HuH-7 (cell line): ENCODE measurements around the gene CSF3R.
"Not testable (repeated sequence)": the region's sequence is repeated elsewhere in the genome, so short reads cannot be mapped to it uniquely, and the experiment has no call there.

Experiments used
- DNase-seq: peaks from one replicate; pipeline ENCODE4 v3.0.0; 2011; ENCODE audit warnings: low spot score

Gene CSF3R

DNA sequence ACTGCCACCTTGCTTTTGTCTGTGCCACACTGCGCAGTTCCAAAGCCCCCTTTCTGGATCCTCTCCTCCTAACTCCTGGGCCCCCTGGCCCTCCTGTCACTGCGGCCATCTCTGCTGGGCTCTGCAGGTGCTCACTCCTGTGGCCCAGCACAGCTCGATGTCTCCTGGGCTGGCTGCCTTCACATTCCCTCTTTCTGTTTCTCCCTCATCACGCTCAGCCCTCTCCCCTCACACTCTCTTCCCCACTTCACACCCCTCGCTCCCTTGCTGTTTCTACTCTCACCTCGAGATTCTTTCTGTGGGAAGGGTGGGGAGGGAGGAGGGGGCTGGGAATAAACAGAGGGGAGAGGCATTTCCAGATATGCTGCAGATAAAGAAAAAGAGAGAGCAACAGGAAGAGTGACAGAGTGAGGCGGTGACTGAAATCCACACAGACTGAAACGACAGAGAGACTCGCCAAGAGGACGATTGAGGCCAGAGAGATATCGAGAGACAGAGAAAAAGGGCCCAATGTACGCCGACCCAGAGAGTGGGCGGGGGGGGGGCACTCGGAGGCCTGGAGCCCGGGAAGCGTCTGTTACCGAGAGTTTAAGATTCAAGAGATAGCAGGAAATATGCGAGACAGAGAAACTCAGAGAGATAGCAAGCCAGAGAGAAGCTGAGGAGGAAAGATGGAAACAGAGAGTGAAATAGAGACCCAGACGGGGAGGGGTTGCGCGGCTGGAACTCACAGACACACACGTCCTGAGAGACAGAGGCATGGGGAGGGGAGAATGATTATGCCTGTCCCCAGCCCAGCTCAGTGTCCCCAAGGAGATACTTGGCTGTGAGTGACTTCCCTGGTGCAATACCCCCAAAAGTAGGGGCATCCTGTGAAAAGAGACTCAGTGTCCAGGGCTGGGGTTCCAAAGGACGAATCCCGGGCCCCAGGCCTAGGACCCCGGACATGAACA is 666 bp downstream of the CSF3R start:
- DNase-seq = no peak

DNA sequence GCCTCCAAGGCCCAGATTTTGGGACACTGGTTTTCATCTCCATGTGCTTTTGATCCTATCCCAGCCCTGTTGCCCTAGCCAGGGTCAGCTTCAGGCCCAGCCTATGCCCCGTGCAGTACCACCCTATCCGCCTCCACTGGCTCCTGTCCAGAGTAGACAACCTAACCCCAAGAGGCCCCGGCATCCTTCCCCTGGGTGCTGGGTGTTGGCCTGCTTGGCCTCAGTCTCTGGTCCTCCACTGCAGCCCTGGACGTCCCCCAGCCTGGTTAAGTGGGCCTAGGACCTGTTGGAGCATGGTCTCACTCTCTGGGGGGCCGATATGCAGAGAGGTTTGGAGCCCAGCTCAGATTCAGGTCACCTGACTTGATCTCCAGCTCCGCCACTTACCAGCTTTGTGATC is 1.6 kb downstream of the CSF3R start:
- no peak for DNase-seq

DNA sequence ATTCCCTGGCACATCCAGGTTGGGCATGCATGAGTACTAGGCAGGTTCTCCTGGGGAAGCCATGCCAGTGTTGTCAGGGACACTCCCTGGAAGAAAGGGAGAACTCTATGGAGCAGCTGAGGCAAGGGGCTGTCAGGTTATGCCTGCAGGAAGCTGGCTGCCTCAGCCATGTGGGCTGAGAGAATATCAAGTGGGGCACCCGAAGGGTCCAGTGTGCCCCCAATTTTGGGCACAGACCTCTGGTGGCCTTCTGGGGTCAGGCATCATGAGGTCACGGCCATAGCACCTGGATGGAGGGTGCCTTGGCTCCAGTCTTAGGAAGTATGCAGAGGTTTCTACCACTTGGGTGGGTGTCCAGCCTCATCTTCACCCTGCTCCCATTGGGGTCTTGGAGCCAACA is 2.6 kb downstream of the CSF3R start:
- DNase-seq = no peak

GRCh38 chr1:36479505-36480051 is 3.1 kb downstream of the CSF3R start:
- no peak for DNase-seq

GRCh38 chr1:36477615-36478014 is 5.1 kb downstream of the CSF3R start:
- DNase-seq = not testable (repeated sequence)

GRCh38 chr1:36476945-36477344 is 5.8 kb downstream of the CSF3R start:
- no peak for DNase-seq

DNA sequence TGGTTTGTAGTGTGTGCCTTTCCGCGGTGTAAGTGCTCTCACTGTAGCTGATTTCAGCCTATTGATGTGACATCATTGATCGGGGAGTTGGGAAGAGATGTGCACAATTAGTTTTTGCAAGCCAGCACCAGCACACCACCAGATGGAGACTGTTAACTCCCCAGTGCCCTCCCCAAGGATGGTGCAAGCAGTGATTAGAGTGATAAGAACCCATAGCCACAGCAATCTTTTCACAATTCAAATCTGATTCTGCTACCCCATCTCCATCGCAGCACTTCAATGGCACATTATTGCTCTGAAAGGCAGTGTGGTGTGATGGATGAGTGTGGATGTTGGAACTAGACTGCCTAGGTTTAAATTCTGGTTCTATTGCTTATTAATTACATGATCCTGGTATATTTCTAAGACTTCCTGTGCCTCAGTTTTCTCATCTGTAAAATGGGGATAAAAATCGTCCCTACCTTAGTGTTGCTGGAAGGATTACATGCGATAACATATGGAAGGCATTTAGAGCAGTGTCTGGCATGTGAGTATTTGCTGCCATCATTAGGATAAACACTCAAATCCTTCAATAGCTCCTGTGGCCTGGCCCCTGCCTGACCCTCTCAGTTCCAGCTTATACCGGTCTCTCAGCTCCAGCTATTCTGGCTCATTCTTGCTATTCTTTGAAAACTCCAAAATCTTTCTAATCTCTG is 6.7 kb downstream of the CSF3R start:
- no peak for DNase-seq

DNA sequence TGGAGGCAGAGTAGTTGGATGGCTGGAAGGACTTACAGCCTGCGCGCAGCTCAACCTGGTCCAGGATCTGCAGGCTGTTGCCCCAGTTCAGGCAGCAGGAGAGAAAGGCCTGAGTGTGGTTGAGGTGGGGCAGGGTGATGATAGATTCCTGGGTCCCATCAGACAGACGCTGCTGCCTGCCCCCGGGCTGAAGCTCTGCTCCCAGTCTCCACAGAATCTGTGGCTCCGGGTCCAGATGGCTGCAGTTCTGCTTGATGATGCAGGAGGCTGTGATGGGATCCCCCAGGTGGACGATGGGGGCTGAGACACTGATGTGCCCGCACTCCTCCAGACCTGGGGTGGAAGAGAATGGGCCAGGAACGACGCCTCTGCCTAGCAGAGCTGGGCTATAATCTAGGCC is 7.4 kb downstream of the CSF3R start:
- no peak for DNase-seq

GRCh38 chr1:36472656-36473055 is 10.1 kb downstream of the CSF3R start:
- no peak for DNase-seq

GRCh38 chr1:36471830-36472641 is 10.7 kb downstream of the CSF3R start:
- no peak for DNase-seq

- DNase-seq = no peak
Measured at GRCh38 chr1:36469163-36469562, 13.6 kb downstream of the CSF3R start.

- DNase-seq = no peak
Measured at GRCh38 chr1:36467700-36468455, 14.8 kb downstream of the CSF3R start.

DNA sequence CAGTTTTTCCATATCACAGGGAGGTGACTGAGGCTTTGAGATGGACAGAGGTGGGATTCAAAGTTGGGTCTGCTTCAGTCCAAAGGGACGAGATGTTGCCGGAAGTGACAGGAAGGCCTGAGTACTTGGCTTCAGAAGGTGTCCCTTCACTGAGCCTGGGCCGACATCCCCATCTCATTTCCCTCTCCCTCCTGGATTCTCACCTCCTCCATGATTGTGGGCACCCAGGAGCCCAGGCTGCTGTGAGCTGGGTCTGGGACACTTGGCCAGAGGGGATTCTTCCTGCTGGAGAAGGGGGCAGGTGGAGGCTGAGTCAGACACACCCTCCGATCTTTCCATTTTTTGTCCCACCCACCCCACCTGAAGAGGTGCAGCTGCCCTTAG is 15.7 kb downstream of the CSF3R start:
- DNase-seq = no peak

DNA sequence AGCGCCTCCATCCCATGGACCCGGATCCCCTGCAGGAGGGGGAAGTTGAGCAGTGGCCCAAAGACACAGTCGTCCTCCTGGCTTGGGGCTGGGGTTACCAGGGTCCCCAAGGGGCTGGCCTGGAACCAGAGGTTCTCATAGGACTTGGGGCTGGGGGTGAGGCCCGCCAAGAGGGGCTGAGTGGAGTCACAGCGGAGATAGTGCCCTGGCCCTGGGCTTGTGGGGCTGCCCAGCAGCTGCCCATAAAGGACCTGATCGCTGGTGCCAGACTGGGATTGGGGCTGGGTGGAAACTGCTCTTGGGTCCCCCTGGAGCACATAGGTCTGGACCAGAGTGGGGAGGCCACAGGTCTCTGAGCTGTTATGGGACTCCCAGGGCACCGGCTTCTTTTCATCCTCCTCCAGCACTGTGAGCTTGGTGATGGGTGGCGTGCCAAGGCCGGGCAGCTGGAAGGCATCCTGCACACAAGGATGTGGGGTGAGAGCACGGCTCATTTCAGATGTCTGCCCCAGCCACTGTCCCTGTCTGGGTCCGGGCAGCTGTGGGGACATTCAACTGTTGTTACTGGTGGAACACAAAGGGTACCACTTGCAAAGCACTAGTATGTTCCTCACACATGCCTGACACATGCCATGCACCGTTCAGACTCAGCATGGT is 16.2 kb downstream of the CSF3R start:
- no peak for DNase-seq

- DNase-seq = no peak
Measured at GRCh38 chr1:36465731-36466369, 16.9 kb downstream of the CSF3R start.

- no peak for DNase-seq
Measured at GRCh38 chr1:36464605-36465393, 17.9 kb downstream of the CSF3R start.

DNA sequence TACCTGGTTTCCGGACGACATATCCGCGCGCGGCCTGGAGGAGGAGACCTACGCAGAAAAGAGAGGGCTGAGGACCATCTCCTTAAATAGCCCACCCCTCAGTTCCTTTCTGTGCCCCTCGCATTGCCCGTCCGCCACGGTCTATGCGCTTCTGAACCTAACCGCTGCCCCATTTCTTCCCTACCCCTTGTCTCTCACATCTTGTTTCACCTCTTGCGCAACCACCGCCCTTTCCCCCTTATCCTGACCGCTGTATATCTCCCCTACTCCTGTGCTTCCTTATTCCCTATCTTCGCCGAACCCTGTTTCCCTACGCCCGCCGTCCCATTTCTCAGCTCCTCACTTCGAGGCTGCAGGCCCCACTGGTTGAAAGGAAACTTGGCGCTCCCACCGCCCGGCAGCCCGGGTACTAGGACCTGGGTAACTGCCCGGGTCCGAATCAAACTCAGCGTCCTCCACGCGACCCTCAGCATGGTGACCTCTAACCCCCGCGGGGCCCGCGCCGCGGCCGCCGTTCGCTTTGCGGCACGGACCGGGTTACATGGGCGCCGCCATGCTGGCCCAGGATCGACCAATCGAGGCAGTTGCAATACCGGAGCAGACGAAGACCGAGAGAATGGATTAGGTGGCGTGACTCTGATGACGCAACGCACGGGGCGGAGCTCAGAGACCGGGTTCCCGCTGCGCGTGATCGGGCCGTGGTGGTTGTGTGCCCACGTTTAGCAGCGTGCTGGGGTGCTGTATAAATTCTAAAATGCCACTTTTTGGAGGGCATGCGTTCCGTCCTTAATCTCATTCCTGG is 18.7 kb downstream of the CSF3R start, which contains the start of gene MRPS15:
Gene MRPS15, minus strand, starts transcription at position 582 of the 802 bp plus-strand sequence. Its CDS starts 109 bp downstream, at position 473.
- peak; percentile 91 for DNase-seq

- DNase-seq = no peak
Measured at GRCh38 chr1:36463463-36463802, 19.3 kb downstream of the CSF3R start.

- DNase-seq = no peak
Measured at GRCh38 chr1:36458910-36459309, 23.8 kb downstream of the CSF3R start.
